ENCODE data around the gene TIGD7.
A peak's percentile ranks its signal among the peaks of the same experiment; 100 is the strongest.

Gene TIGD7, protein sequence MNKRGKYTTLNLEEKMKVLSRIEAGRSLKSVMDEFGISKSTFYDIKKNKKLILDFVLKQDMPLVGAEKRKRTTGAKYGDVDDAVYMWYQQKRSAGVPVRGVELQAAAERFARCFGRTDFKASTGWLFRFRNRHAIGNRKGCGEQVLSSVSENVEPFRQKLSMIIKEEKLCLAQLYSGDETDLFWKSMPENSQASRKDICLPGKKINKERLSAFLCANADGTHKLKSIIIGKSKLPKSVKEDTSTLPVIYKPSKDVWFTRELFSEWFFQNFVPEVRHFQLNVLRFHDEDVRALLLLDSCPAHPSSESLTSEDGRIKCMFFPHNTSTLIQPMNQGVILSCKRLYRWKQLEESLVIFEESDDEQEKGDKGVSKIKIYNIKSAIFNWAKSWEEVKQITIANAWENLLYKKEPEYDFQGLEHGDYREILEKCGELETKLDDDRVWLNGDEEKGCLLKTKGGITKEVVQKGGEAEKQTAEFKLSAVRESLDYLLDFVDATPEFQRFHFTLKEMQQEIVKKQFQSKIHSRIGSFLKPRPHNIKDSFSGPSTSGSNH

GRCh38 chr16:3305109-3306068 is at the start of gene TIGD7, which contains the start of gene ZNF75A:
TIGD7 (minus strand) TSS chr16:3305430; CDS start chr16:3300614, 4,816 bp downstream.
ZNF75A (plus strand) TSS chr16:3305497; CDS start chr16:3308429, 2,932 bp downstream.
- peak; percentile 74 for DNase-seq (ENCODE audit: low read depth)

- DNase-seq (ENCODE audit: low read depth): no peak
These were observed 43.9 kb upstream of the TIGD7 start for GRCh38 chr16:3349175-3349574.

DNA sequence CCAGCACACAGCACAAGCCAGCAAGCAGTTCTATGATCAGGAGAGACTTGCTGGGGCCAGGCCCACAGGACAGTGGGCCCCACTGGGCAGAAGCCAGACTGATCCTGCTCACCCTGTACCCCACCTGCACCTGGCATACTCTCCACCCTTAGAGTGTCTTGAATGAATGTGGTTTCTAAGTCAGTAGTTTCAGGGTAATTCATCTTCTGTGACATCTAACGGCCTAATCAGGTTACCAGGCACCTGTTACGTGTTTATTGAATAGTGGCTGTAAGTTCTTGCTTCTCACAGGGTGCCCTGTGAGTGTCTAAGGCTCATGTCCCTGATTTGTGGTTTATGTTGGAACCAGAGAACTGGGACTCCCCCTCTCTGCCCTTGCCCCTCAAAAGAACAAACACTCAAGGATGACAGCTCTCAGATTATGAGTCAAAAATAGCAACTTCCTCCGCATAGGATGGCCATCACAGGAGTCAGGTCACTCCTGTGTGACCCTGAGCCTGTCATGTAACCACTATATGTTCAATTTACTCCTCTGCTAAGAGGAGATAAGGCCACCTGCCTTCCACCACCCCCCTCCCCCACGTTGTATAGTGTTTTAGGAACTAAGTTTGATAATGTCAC is 43.4 kb upstream of the TIGD7 start:
- no peak for DNase-seq (ENCODE audit: low read depth)

DNA sequence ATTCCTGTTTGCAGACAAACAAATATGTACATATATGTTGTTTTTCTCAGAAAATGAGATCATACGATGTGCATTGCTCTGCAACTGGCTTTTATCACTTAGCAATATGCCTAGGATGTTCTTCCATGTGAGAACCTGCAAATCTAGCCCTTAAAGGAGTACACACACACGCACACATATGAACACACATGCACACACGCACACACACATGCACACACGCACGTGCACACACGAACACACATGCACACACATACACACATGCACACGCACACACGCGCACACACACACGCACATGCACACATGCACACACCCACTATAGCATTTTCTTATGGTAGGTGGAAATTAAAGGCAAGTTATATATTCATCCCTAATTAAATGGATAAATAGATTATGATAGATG is 42.4 kb upstream of the TIGD7 start:
- DNase-seq (ENCODE audit: low read depth): no peak

DNA sequence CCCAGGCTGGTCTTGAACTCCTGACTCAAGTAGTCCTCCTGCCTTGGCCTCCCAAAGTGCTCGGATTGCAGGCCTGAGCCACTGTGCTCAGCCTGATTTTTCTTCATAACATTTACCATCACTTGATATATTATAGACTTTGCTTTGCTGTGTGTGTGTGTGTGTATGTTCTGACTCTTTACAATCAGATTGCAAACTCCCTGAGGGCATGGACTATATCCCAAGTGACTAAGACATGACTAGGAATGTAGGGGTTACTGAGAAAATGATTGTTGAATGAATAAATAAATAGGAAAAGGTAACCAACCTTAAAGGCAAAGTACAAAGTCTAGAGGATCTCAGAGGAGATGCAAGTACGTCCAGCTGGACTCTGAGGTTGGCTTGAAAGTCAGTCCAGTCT is 40.8 kb upstream of the TIGD7 start:
- DNase-seq (ENCODE audit: low read depth): no peak

GRCh38 chr16:3328643-3329042 is 23.4 kb upstream of the TIGD7 start:
- no peak for DNase-seq (ENCODE audit: low read depth)

- DNase-seq (ENCODE audit: low read depth): no peak
These were observed 22.9 kb upstream of the TIGD7 start for GRCh38 chr16:3328104-3328503.

DNA sequence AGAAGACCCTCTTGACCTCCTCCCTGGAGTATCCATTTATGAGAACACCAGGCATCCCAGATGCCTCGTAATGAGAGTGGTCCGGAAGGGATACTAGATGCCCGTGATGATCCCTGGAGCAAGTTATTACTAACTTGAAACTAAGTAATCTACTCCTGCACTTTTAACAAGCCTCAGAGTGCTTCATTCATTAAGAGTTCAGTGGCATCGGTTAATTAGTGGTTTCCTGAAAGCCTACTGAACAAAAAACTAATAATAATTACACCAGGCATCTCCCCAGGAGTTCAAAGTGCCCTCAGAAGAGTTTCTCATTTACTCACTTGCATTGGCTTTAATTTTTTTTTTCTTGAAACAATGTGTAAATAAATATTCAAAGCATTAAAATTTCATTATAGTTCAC is 22.3 kb upstream of the TIGD7 start:
- no peak for DNase-seq (ENCODE audit: low read depth)

DNA sequence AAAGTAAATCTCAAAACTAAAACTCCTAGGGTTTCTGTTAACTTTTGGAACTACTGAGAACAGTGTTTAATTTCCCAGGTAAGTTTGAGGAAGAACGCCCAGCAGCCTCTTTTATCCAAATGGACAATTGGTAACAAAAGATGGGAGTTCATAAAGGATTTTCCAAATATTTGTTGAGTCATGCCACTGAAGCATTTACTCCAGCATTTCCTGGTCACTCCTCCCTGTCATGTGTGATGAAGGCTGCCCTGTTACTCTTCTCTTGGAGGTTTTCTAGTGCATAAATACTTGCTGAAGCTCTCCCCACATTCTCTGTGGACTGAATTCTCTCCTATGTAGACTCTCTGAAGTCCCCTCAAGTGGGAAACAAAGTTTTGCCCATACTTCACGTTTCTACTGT is 16.6 kb upstream of the TIGD7 start:
- no peak for DNase-seq (ENCODE audit: low read depth)

GRCh38 chr16:3317315-3317999 is 12.2 kb upstream of the TIGD7 start:
- no peak for DNase-seq (ENCODE audit: low read depth)

- DNase-seq (ENCODE audit: low read depth): no peak
These were observed 6.3 kb upstream of the TIGD7 start for GRCh38 chr16:3311496-3311895.

DNA sequence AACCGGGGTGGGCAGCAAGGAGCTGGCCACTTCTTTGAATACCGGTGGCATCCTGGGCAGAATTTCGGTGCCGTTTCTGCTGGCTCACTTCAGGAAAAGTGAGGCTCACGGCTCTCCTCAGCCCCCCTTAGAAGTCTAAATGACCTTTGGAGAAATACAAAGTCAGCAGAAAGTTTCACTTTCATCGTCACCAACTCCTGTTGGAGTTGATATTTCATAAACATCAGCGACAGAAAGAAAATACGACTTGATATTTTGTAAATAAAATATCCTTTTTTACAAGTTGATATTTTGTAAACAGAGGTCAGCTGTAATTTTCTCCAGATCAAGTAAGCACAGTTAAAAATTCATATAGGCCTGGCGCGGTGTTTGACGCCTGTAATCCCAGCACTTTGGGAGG is 848 bp upstream of the TIGD7 start:
- DNase-seq (ENCODE audit: low read depth): no peak

DNA sequence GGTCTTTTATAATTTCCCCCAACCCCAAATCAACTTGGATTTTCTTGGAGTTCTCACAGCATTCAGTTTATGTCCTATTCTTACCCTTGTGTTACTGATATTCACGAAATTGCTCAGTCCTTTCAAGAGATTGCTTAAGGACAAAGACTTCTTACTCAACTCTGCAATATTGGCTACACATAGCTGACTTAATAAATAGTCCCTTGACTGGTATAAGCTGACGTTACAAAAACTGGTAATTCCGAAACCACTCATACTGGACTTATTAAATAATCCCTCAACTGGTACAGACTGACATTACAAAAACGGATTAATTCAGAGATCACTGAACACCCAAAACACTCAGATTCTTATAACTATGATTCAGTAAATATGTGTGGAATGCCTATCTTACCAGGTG is 860 bp downstream of the TIGD7 start:
- no peak for DNase-seq (ENCODE audit: low read depth)

DNA sequence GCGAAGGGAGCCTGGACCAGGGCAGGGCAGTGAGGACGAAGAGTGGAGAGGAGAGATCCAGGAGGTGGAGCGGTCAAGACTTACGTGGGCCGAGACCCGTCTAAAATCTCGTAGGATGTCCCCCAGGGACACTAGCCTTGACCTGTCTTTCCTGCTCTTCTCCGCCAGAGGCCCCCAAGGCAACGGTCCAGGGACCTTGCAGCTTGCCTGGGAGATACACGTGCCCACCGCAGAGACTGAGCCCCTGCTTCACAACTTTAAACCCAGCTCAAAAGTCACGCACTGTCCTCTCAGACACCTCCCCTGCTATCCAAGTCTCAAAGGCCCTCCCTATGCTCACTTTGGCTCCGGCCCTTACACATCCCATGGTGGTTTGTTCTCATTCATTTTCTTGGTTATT is 9.4 kb downstream of the TIGD7 start:
- DNase-seq (ENCODE audit: low read depth): no peak

DNA sequence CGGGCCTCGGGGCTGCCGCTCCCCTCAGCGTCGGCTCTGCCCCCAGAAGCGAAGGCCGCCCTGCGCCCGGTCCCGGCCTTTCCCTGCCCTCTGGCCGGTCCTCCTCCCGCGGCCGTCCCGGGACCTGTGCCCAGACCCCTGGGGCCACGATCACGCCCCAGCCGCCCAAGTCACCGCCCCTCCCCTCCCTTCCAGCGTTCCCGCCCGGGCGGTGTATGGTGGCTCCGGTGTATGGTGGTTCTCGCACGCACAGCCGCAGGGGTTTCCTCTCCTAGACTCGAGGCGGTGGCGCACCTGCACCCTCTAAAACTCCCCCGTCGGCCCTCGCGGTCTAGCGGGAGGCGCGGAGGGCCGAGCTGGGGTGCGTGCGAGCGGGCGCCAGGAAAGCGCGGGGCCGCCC is 10.0 kb downstream of the TIGD7 start:
- no peak for DNase-seq (ENCODE audit: low read depth)

DNA sequence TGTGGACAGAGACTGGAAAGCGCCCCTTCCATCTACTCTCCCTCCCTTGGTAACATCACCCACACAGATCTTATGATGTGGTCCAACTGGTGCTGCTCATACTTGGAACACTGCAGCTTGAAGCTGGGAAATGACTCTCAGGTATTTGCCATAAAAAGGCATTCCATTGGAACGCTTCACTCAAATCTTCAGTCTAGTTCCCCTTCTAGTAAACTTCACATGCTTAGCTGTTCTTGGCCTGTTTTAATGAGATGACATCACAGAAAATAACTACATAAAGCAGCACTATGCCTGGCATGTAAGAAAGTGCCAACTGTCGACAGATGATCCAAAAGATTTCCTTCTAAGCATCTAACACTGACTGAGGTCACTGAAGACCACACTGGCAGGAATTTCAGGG is 12.6 kb downstream of the TIGD7 start:
- no peak for DNase-seq (ENCODE audit: low read depth)

GRCh38 chr16:3289998-3290673 is 15.1 kb downstream of the TIGD7 start:
- no peak for DNase-seq (ENCODE audit: low read depth)

- DNase-seq (ENCODE audit: low read depth): no peak
These were observed 20.1 kb downstream of the TIGD7 start for GRCh38 chr16:3285131-3285530.

- DNase-seq (ENCODE audit: low read depth): no peak
These were observed 21.4 kb downstream of the TIGD7 start for GRCh38 chr16:3283543-3284447.
